Measurements from ENCODE around the gene USP22. TPM values are rescaled to one million over a fixed set of nuclear protein-coding genes. Genes with fewer than 3 reads are reported as not detected.

USP22 gene
- total and polyA plus RNA-seq, 8 donors: 28.1 to 394 (median 161) TPM

GRCh38 chr17:20955427-20956323 is 87.1 kb downstream of the USP22 start:
- DNase-seq: peak in 1 of 2 donors; percentile 19
- TF ChIP-seq POLR2A (IDR thresholded peaks at IDR 0.05) (no peak), POLR2AphosphoS5 (IDR thresholded peaks at IDR 0.05) (peak in 1 of 3 donors; percentile 6)
- WGBS, 5 donors: 43 to 57% (median 51%) methylated on average over 6 of the region's 6 CpGs

DNA sequence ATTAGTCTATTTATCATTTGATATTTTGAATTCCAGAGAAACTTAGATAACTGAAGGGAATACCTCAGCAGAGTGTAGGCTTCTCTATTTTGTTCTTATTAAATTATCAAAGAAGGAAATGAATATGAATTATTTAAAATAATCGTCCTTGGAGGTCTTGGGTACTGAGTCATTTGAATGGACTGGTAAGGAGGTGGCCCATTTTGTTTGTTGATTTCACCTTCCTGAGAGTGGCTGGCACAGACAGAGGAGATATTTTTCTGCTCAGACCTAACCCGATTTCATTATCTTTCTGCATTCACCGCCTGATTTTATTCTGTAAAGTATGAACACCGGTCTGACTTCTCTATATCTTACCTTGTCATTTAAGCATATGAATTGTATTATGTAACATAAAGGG is 88.0 kb downstream of the USP22 start:
- H3K4me3 ChIP-seq: no peak overlapping the region
- intact Hi-C loops (cut with DNase I; ENCODE audit: low total_unique reads): no loop called here
- no peaks in the 10 kb centered on the region for H3K9me3 ChIP-seq
- DNase-seq: no peak
- WGBS, 5 donors: 31 to 58% (median 43%) methylated on average over 4 of the region's 4 CpGs
- H3K27me3 ChIP-seq: peaks cover 0 to 8% (median 0%) of the 10 kb centered on the region in 3 donors
- no peaks in the 10 kb centered on the region for H3K36me3 ChIP-seq
- TF ChIP-seq CTCF (IDR thresholded peaks at IDR 0.05) (no peak), POLR2AphosphoS5 (IDR thresholded peaks at IDR 0.05) (no peak), POLR2A (IDR thresholded peaks at IDR 0.05) (no peak), EP300 (IDR thresholded peaks at IDR 0.05) (no peak)
- peak overlapping the region in 3 of 5 donors; percentile 2 to 43 (median 25) for H3K27ac ChIP-seq
- H3K4me1 ChIP-seq: peaks cover 0 to 17% (median 8%) of the 10 kb centered on the region in 4 donors

More at GRCh38 chr17:20955427-20956323, 87.1 kb downstream of the USP22 start:
- Histone ChIP-seq H3K27me3 (peaks cover 0 to 8% (median 0%) of the 10 kb centered on the region in 3 donors), H3K27ac (peak overlapping the region in 3 of 5 donors; percentile 25 to 48 (median 44)), H3K9me3 (no peaks in the 10 kb centered on the region), H3K36me3 (no peaks in the 10 kb centered on the region), H3K4me3 (no peak overlapping the region), H3K4me1 (peaks cover 0 to 17% (median 8%) of the 10 kb centered on the region in 4 donors)
- intact Hi-C loops (cut with DNase I; ENCODE audit: low total_unique reads): no loop called here

- TF ChIP-seq CTCF (IDR thresholded peaks at IDR 0.05): no peak
- no peak for TF ChIP-seq POLR2AphosphoS5 (IDR thresholded peaks at IDR 0.05)
- no peak for TF ChIP-seq POLR2A (IDR thresholded peaks at IDR 0.05)
- no peak for TF ChIP-seq EP300 (IDR thresholded peaks at IDR 0.05)
- intact Hi-C loops (cut with DNase I; ENCODE audit: low total_unique reads): no loop called here
- Histone ChIP-seq H3K27ac (no peak overlapping the region), H3K27me3 (peaks cover 0 to 8% (median 0%) of the 10 kb centered on the region in 3 donors), H3K4me3 (no peak overlapping the region), H3K36me3 (no peaks in the 10 kb centered on the region), H3K4me1 (peaks cover 0 to 17% (median 8%) of the 10 kb centered on the region in 4 donors), H3K9me3 (no peaks in the 10 kb centered on the region)
- peak in 1 of 2 donors; percentile 28 for DNase-seq
- WGBS, 5 donors: 30 to 57% (median 47%) methylated on average over 7 of the region's 7 CpGs
These were observed 90.6 kb downstream of the USP22 start for GRCh38 chr17:20952183-20952582.

Small RNA genes lying within 50 kb of the gene (small RNA-seq; reads per million reads assigned to genes)
- 0 reads per million in 4 donors for gene AC087393.1

Other genes starting within 250 kb of the USP22 start
- gene DHRS7B, start 84.0 kb upstream of the USP22 start, total RNA-seq: 10 to 100 TPM in 3 of 5 donors, 1 to 10 TPM in 1, not detected in 1; 5.8 to 32.9 (median 19.5) TPM
- 10 to 100 TPM; 12.8 to 27.8 (median 20.3) TPM for gene DHRS7B, start 84.0 kb upstream of the USP22 start, polyA plus RNA-seq
- gene TMEM11, start 171.2 kb upstream of the USP22 start, total RNA-seq: 10 to 100 TPM in 1 of 5 donors, 1 to 10 TPM in 3, under 1 TPM in 1; 0.87 to 17.7 (median 2.3) TPM
- 10 to 100 TPM; 23.8 to 30.8 (median 25.0) TPM for gene TMEM11, start 171.2 kb upstream of the USP22 start, polyA plus RNA-seq
- gene NATD1, start 210.4 kb upstream of the USP22 start, total RNA-seq: 1 to 10 TPM; 2.2 to 9.0 (median 3.8) TPM
- 1 to 10 TPM; 2.2 to 6.7 (median 4.9) TPM for gene NATD1, start 210.4 kb upstream of the USP22 start, polyA plus RNA-seq
- 100 to 1,000 TPM in 1 of 5 donors, 10 to 100 TPM in 4; 22.6 to 101 (median 66.2) TPM for gene MAP2K3, start 241.7 kb upstream of the USP22 start, total RNA-seq
- 10 to 100 TPM; 27.8 to 41.2 (median 40.6) TPM for gene MAP2K3, start 241.7 kb upstream of the USP22 start, polyA plus RNA-seq

All from stomach (tissue), 9 donors.